ENCODE measurements around the gene GET3.

Gene GET3

DNA sequence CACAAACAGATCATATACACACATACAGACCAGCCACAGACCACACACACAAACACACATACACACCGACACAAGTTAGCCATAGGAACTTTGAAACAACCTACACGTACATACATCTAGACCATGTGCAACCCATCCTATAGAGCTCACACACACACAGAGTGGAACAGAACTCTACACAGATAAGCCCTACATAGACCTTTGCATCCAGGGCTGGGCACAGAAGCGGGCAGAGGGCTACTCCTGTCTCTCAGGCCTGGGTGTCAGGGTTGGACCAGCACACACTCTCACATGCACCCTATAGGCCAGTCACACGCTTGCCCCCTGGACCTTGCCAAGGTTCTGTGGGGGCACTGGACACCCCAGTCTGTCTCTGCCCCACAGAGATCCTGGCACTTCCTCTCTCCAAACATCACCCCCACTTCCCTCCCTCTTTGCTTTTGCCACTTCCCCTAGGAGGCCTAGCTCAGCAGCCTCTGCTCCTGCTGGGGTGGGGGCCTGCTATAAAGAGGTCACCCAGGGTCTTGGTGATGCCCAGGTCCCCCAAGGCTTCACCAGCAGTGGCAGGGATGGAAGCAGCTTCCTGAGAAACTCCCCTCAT, 48.2 kb downstream of the GET3 start:
- peaks cover 82% of the 10 kb centered on the region for H3K4me1 ChIP-seq (ENCODE audit: control insufficient read depth, insufficient read depth, low read length)
- H3K27me3 ChIP-seq (ENCODE audit: control insufficient read depth, insufficient read depth, low read length): no peaks in the 10 kb centered on the region
- no peaks in the 10 kb centered on the region for H3K36me3 ChIP-seq (ENCODE audit: control insufficient read depth, insufficient read depth, low read length)
- H3K9ac ChIP-seq (ENCODE audit: low read length): peak overlapping the region; percentile 81
- H3K9me3 ChIP-seq (ENCODE audit: control insufficient read depth, low read length): no peaks in the 10 kb centered on the region
- peak overlapping the region; percentile 20 for H3K4me3 ChIP-seq (ENCODE audit: low read length)

DNA sequence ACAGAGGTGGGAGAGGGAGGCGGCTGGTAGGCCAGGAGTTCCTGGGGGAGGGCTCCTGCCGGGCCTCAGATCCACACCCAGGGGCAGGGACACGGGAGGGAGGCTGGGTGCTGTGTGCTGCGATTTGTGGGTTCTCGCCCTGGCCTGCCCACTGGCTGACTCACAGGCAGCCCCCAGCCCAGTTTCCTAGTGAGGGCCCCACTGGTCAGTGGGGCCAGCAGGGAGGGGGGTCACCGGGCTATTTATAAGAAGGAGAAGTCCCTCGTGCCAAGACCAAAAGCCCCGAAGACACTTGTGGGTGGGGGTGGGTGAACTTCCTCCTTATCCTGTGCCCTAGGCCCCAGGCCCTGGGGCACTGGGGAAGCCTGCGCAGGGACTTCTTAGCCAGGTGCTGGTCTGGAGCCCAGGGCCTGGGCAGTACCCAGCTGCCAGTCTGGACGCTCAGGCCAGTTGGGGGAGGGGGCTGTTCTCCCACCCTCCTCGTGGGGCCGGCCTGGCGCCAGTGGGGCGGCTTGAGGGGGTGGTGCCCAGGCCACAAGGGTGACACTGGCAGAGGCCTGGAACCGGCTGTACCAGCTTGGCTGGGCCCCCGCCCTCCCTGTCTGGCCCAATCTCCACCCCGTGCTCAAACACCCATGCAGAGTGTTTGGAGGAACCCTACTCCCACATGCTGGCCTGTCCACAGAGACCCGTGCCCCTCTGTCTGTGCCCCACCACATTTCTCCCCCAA, 49.0 kb downstream of the GET3 start:
- peaks cover 88% of the 10 kb centered on the region for H3K4me1 ChIP-seq (ENCODE audit: control insufficient read depth, insufficient read depth, low read length)
- no peaks in the 10 kb centered on the region for H3K27me3 ChIP-seq (ENCODE audit: control insufficient read depth, insufficient read depth, low read length)
- H3K9ac ChIP-seq (ENCODE audit: low read length): peak overlapping the region; percentile 81
- H3K36me3 ChIP-seq (ENCODE audit: control insufficient read depth, insufficient read depth, low read length): no peaks in the 10 kb centered on the region
- peak overlapping the region; percentile 20 for H3K4me3 ChIP-seq (ENCODE audit: low read length)
- no peaks in the 10 kb centered on the region for H3K9me3 ChIP-seq (ENCODE audit: control insufficient read depth, low read length)

DNA sequence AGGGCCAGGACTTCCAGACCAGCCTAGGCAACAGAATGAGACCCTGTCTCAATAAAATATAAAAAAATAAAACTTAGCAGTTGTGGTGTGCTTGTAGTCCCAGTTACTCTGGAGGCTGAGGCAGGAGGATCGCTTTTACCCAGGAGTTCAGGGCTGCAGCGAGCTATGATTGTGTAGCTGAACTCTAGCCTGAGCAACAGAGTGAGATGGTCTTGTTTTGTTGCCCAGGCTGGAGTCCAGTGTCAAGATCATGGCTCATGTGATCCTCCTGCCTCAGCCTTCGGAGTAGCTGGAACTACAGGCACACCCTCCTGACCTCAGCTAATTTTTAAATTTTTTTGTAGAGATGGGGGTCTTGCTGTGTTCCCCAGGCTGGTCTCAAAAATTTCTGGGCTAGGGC, 49.7 kb downstream of the GET3 start:
- Histone ChIP-seq H3K4me1 (ENCODE audit: control insufficient read depth, insufficient read depth, low read length) (peaks cover 83% of the 10 kb centered on the region), H3K4me3 (ENCODE audit: low read length) (no peak overlapping the region), H3K9ac (ENCODE audit: low read length) (peak overlapping the region; percentile 81), H3K9me3 (ENCODE audit: control insufficient read depth, low read length) (no peaks in the 10 kb centered on the region), H3K36me3 (ENCODE audit: control insufficient read depth, insufficient read depth, low read length) (no peaks in the 10 kb centered on the region), H3K27me3 (ENCODE audit: control insufficient read depth, insufficient read depth, low read length) (no peaks in the 10 kb centered on the region)

DNA sequence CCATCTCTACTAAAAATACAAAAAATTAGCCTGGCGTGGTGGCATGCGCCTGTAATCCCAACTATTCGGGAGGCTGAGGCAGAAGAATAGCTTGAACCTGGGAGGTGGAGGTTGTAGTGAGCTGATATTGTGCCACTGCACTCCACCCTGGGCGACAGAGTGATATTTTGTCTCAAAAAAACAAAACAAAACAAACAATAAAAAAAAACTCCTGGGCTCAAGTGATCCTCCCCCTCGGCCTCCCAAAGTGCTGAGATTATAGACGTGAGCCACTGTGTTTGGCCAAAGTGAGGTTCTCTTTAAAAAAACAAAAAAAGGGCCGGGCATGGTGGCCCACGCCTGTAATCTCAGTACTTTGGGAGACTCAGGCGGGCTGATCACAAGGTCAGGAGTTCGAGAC, 50.2 kb downstream of the GET3 start:
- Histone ChIP-seq H3K9ac (ENCODE audit: low read length) (peak overlapping the region; percentile 81), H3K27me3 (ENCODE audit: control insufficient read depth, insufficient read depth, low read length) (no peaks in the 10 kb centered on the region), H3K4me1 (ENCODE audit: control insufficient read depth, insufficient read depth, low read length) (peaks cover 78% of the 10 kb centered on the region), H3K4me3 (ENCODE audit: low read length) (no peak overlapping the region), H3K9me3 (ENCODE audit: control insufficient read depth, low read length) (no peaks in the 10 kb centered on the region), H3K36me3 (ENCODE audit: control insufficient read depth, insufficient read depth, low read length) (no peaks in the 10 kb centered on the region)

DNA sequence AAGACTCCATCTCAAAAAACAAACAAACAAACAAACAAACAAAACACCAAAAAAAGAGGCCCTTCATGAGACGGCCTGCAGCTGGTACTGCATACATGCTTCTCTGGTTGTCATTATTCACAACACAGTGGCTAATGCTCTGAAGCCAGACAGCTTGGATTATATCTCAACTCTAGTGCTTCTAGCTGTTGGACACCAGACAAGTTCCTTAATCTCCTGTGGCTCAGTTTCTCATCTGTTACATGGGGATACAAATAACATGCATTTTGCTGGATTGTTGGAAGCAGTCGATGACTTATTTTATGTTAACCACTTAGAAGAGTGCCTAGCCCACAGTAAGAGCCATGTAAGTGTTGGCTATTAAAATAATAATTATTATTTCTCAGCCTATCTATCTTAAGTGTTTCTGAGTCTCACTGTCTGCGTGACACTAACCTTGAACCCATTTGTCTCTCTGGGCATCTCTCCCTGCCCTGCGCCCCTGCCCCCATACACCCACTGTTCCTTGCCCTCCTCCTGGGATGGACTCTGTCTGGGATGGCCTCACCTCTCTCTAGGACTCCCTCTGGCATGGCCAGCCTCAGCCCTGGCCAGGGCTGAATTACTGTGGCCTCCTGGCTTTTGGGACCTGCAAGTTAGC, 50.9 kb downstream of the GET3 start:
- H3K4me3 ChIP-seq (ENCODE audit: low read length): peak overlapping the region; percentile 53
- H3K4me1 ChIP-seq (ENCODE audit: control insufficient read depth, insufficient read depth, low read length): peaks cover 72% of the 10 kb centered on the region
- peak overlapping the region; percentile 90 for H3K9ac ChIP-seq (ENCODE audit: low read length)
- H3K27me3 ChIP-seq (ENCODE audit: control insufficient read depth, insufficient read depth, low read length): no peaks in the 10 kb centered on the region
- no peaks in the 10 kb centered on the region for H3K9me3 ChIP-seq (ENCODE audit: control insufficient read depth, low read length)
- H3K36me3 ChIP-seq (ENCODE audit: control insufficient read depth, insufficient read depth, low read length): no peaks in the 10 kb centered on the region

DNA sequence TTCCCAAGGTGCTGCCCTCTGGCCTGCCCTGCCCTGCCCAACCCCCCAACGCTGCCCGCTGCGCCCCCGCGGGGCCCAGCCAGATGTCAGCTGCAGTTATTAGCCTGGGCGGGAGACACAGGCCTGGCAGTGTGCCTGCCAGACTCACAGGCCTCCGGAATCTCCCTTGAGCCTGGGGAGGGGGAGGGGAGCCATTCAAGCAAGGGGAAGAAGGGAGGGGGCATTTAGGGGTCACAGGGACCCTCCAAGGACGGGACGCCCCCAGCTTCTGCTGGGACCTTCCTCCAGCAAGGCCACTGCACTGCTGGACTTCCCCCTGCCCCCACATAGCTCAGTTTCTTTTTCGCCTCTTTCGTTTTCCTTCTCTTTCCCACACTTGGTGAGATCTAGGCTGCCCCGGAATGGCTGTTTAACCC, 51.4 kb downstream of the GET3 start:
- peaks cover 68% of the 10 kb centered on the region for H3K4me1 ChIP-seq (ENCODE audit: control insufficient read depth, insufficient read depth, low read length)
- peak overlapping the region; percentile 53 for H3K4me3 ChIP-seq (ENCODE audit: low read length)
- H3K27me3 ChIP-seq (ENCODE audit: control insufficient read depth, insufficient read depth, low read length): no peaks in the 10 kb centered on the region
- H3K36me3 ChIP-seq (ENCODE audit: control insufficient read depth, insufficient read depth, low read length): no peaks in the 10 kb centered on the region
- peak overlapping the region; percentile 90 for H3K9ac ChIP-seq (ENCODE audit: low read length)
- no peaks in the 10 kb centered on the region for H3K9me3 ChIP-seq (ENCODE audit: control insufficient read depth, low read length)

DNA sequence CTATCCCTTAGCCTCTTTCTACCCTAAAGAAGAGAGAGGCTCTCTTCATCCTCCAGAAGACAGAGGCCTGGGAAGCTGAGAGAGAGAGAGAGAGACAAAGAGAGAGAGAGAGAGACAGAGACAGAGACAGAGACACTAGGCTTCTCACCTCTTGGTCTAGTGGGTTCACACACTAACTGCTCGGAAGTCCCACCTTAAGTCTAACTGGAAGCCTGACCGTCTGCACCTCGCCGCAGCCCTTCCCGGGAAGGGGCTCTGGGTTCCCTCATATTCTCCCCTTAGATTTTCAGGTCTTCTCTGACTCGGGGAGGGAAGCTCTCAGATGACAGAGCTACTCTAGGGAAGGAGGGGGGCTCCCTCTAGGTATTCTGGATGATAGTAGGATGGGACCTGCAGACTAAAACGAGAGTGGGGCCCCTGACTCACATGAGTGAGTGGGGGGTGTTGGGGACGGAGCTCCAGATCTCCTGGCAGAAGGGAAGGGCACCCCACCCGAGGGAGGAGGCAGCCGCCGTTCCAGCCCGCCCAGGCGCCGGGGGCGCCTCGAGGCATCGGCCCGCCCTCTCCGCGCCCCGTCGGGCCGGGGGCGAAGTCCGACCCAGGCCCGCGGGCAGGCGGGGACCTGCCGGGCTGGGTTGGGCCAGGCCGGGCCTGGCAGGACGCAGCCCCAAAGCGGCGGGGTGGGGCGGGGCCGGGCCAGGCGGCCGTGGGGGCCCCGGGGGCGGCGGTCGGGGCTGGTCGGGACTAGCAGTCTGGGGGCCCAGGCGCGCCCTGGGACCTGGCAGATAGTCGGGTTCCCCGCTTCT, 52.0 kb downstream of the GET3 start:
- no peaks in the 10 kb centered on the region for H3K9me3 ChIP-seq (ENCODE audit: control insufficient read depth, low read length)
- peaks cover 68% of the 10 kb centered on the region for H3K4me1 ChIP-seq (ENCODE audit: control insufficient read depth, insufficient read depth, low read length)
- peak overlapping the region; percentile 98 for H3K9ac ChIP-seq (ENCODE audit: low read length)

DNA sequence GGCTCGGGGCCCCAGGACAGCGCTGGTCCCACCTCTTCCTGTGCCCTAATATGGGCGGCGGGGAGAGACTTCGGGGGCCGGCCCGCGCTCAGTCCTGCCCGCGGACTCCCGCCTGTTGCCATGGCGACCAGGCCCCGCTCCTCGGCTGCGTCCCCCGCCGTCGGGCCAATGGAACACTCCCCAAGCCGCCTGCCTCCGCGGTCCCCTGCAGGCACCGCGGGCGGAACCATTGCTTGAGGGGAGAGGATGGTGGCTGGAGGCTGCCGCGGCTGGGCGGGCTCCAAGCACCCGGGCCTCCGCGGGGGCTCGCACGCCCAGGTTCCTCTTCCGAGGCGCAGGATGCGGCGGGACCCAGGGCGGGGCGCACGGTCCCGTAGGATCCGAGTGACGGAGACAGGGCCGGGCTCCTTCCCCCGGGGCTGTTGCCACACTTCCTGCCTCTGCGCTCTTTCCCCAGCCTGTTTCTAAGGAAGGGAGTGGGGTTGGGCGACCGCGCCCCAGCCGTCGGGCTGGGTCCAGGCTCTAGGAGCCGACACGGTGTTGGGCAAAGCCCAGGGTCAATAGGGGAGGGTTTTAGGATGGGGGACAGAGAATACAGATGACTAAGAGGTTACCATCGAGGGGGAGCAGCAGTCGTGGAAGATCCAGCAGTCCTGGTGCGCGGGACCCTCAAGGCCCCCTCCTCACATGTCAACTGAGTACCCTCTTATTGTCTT, 52.8 kb downstream of the GET3 start:
- Histone ChIP-seq H3K36me3 (ENCODE audit: control insufficient read depth, insufficient read depth, low read length) (no peaks in the 10 kb centered on the region), H3K27me3 (ENCODE audit: control insufficient read depth, insufficient read depth, low read length) (no peaks in the 10 kb centered on the region), H3K9ac (ENCODE audit: low read length) (peak overlapping the region; percentile 98), H3K9me3 (ENCODE audit: control insufficient read depth, low read length) (no peaks in the 10 kb centered on the region), H3K4me3 (ENCODE audit: low read length) (peak overlapping the region; percentile 72), H3K4me1 (ENCODE audit: control insufficient read depth, insufficient read depth, low read length) (peaks cover 63% of the 10 kb centered on the region)

More for the DNA sequence above, 52.0 kb downstream of the GET3 start:
- Histone ChIP-seq H3K27me3 (ENCODE audit: control insufficient read depth, insufficient read depth, low read length) (no peaks in the 10 kb centered on the region), H3K36me3 (ENCODE audit: control insufficient read depth, insufficient read depth, low read length) (no peaks in the 10 kb centered on the region), H3K4me3 (ENCODE audit: low read length) (peak overlapping the region; percentile 53)

DNA sequence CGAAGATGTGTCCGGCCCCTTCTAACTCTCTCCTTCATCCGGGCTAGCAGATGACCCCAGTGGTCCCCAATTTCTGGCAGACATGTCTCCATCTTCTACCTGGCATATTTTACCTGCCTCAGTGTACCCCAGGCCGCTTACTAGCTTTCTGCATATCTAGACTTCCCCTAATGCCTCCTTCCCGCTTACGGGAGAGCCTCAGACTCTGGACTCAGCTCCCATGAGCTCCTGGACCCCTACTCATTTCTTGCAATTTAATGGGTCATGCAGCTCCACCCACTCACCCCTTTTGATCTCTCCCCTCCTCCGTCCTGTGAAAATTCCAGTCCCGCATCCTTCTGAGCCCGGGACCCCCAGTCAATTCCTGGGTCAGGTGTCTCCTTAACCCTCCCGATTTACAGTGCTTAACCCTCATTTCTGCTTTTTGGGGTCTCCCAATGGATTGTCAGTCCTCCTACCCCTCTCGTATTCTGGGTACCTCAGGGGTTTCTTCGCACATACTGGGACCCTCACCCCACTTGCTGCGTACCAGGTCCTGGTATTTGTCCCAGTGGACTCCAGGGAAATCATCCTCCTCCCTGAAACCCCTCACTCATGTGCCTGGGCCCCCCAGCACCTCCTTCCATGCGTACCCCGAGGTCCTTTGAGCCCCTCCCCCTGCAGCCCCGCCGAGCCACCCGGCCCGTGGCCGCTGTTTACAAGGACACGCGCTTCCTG, 53.5 kb downstream of the GET3 start:
- Histone ChIP-seq H3K27me3 (ENCODE audit: control insufficient read depth, insufficient read depth, low read length) (no peaks in the 10 kb centered on the region), H3K9me3 (ENCODE audit: control insufficient read depth, low read length) (no peaks in the 10 kb centered on the region), H3K4me3 (ENCODE audit: low read length) (peak overlapping the region; percentile 72), H3K9ac (ENCODE audit: low read length) (peak overlapping the region; percentile 98), H3K4me1 (ENCODE audit: control insufficient read depth, insufficient read depth, low read length) (peaks cover 60% of the 10 kb centered on the region), H3K36me3 (ENCODE audit: control insufficient read depth, insufficient read depth, low read length) (no peaks in the 10 kb centered on the region)

DNA sequence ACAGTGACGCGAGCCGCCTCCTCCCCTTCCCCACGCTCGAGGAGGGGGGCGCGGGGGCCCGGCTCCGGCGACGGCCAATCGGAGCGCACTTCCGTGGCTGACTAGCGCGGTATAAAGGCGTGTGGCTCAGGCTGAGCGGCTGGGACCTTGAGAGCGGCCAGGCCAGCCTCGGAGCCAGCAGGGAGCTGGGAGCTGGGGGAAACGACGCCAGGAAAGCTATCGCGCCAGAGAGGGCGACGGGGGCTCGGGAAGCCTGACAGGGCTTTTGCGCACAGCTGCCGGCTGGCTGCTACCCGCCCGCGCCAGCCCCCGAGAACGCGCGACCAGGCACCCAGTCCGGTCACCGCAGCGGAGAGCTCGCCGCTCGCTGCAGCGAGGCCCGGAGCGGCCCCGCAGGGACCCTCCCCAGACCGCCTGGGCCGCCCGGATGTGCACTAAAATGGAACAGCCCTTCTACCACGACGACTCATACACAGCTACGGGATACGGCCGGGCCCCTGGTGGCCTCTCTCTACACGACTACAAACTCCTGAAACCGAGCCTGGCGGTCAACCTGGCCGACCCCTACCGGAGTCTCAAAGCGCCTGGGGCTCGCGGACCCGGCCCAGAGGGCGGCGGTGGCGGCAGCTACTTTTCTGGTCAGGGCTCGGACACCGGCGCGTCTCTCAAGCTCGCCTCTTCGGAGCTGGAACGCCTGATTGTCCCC, 54.2 kb downstream of the GET3 start, which contains the start of gene JUNB:
Gene JUNB, plus strand, starts transcription at position 142 of the 706 bp plus-strand sequence. Its CDS starts 286 bp downstream, at position 428.
- H3K9ac ChIP-seq (ENCODE audit: low read length): peak within 1 kb of the TSS; percentile 98
- H3K36me3 ChIP-seq (ENCODE audit: control insufficient read depth, insufficient read depth, low read length): no peaks in the 10 kb centered on the region
- H3K27me3 ChIP-seq (ENCODE audit: control insufficient read depth, insufficient read depth, low read length): no peaks in the 10 kb centered on the region
- H3K4me1 ChIP-seq (ENCODE audit: control insufficient read depth, insufficient read depth, low read length): peaks cover 60% of the 10 kb centered on the region
- H3K9me3 ChIP-seq (ENCODE audit: control insufficient read depth, low read length): no peaks in the 10 kb centered on the region
- H3K4me3 ChIP-seq (ENCODE audit: low read length): peak within 1 kb of the TSS; percentile 88
